Right lobe of liver (tissue), 4 donors: ENCODE results near the gene ZNF470.

Source experiments
- POLR2A ChIP-seq: fragments of 450-650 bp; IDR thresholded peaks from one replicate; pipeline ENCODE4 v1.6.1; 2017; ENCODE audit warnings: antibody characterized with exemption, mild to moderate bottlenecking
- TF ChIP-seq, protein P1 (sequence below), 4 donors: fragments of 200-600 bp in 3 of 4; fragments of 450-650 bp in 1 of 4; IDR thresholded peaks; one replicate each; pipeline versions ENCODE4 v1.5.1 to v1.8.0; 2016 to 2022; ENCODE audit warnings: antibody characterized with exemption in 4 of 4, mild to moderate bottlenecking in 2 of 4
- donor health status: DM: no; HTN: no; CAD: no.
- donor health status: DM: no; HTN: no; CAD: no.
- donor health status: DM: no; HTN: yes; CAD: no.

DNA sequence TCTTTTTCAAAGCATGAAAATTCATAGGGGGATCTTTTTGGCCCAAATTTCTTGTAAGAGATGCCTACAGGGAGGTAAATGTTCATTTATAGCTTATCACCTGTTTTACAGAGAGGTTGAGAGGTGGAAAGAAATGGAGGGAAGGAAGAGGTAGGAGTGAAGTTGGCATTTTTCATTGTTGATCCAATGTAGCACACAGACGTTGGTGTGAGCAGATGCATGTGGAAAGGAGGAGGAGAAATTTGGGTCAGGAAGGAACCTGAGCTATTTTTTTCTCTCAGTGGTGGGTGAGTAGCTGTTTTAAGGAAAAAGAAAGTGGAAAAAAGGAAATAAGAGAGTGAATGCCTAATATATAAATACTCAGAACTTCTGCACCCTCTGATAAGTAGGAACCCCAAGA lies 65.8 kb downstream of the ZNF470 start:
- TF ChIP-seq POLR2A, result no peak
- TF ChIP-seq, protein P1, sequence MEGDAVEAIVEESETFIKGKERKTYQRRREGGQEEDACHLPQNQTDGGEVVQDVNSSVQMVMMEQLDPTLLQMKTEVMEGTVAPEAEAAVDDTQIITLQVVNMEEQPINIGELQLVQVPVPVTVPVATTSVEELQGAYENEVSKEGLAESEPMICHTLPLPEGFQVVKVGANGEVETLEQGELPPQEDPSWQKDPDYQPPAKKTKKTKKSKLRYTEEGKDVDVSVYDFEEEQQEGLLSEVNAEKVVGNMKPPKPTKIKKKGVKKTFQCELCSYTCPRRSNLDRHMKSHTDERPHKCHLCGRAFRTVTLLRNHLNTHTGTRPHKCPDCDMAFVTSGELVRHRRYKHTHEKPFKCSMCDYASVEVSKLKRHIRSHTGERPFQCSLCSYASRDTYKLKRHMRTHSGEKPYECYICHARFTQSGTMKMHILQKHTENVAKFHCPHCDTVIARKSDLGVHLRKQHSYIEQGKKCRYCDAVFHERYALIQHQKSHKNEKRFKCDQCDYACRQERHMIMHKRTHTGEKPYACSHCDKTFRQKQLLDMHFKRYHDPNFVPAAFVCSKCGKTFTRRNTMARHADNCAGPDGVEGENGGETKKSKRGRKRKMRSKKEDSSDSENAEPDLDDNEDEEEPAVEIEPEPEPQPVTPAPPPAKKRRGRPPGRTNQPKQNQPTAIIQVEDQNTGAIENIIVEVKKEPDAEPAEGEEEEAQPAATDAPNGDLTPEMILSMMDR (IDR thresholded peaks at IDR 0.05), result no peak
